Stomach (tissue), 9 donors: ENCODE results near the gene ARHGAP1. TPM values are rescaled to one million over a fixed set of nuclear protein-coding genes. Genes with fewer than 3 reads are reported as not detected.
A peak's percentile ranks its signal among the peaks of the same experiment; 100 is the strongest.

Experiments
- DNase-seq, 2 donors: peaks; one replicate each; pipeline versions ENCODE4 v3.0.0 to v3.0.0-alpha.2; 2013 to 2019
- H3K27ac ChIP-seq, 5 donors: fragments of 200-600 bp in 4 of 5; sonication (generic) in 4 of 5; one replicate each; pipeline ENCODE4 v1.5.1; 2013 to 2019; ENCODE audit warnings: mild to moderate bottlenecking in 1 of 5, moderate library complexity in 1 of 5
- H3K27me3 ChIP-seq, 3 donors: fragments of 200-600 bp; sonication (generic); one replicate each; pipeline ENCODE4 v1.5.1; 2017 to 2019; ENCODE audit warnings: mixed run types in 1 of 3
- H3K36me3 ChIP-seq, 4 donors: fragments of 200-600 bp; sonication (generic); 1 replicate in 3 of 4; 2 replicates in 1 of 4; pipeline ENCODE4 v1.5.1; 2016 to 2019
- H3K4me1 ChIP-seq, 4 donors: fragments of 200-600 bp; sonication (generic); one replicate each; pipeline ENCODE4 v1.5.1; 2016 to 2019
- H3K4me3 ChIP-seq, 4 donors: fragments of 200-600 bp; sonication (generic) in 3 of 4; one replicate each; pipeline ENCODE4 v1.5.1; 2016 to 2019; ENCODE audit warnings: mild to moderate bottlenecking in 1 of 4
- H3K9me3 ChIP-seq, 4 donors: fragments of 200-600 bp; sonication (generic); one replicate each; pipeline ENCODE4 v1.5.1; 2016 to 2019
- EP300 ChIP-seq: sonication (generic); formaldehyde crosslinking; IDR thresholded peaks from one replicate; pipeline ENCODE4 v1.6.1; 2017; ENCODE audit warnings: antibody characterized with exemption
- POLR2A ChIP-seq, 4 donors: fragments of 450-650 bp; IDR thresholded peaks; one replicate each; pipeline ENCODE4 v1.6.1; 2016; ENCODE audit warnings: antibody characterized with exemption in 4 of 4, control low read depth in 2 of 4, mild to moderate bottlenecking in 1 of 4, moderate library complexity in 1 of 4
- POLR2AphosphoS5 ChIP-seq, 3 donors: sonication (generic); formaldehyde crosslinking; IDR thresholded peaks; one replicate each; pipeline ENCODE4 v1.6.1; 2016; ENCODE audit warnings: antibody characterized with exemption in 3 of 3
- WGBS, 5 donors: extraction: QIAGEN DNeasy Blood & Tissue Kit in 3 of 5; methylation state at CpG; one replicate each; pipeline versions ENCODE4 v1.1.5 to v1.1.7; 2013 to 2018; 5-methylcytosine and 5-hydroxymethylcytosine counted together
- intact Hi-C: fragments of 100-400 bp; cut with DNase I; formaldehyde crosslinking; loops from one replicate; pipeline ENCODE4 v1.15.1; 2023; ENCODE audit warnings: low total_unique reads
- polyA plus RNA-seq, 3 donors: library from polyadenylated mRNA; stranded (reverse); fragments of 200-250 nt; gene quantifications; one replicate each; pipeline ENCODE4 v1.2.3, GENCODE V29; 2013
- total RNA-seq, 5 donors: library from RNA; depleted of rRNA; stranded (reverse); fragments of >200 nt; gene quantifications; one replicate each; pipeline versions ENCODE4 v1.1.0 to v1.2.3, GENCODE V29; 2014 to 2016
- TF ChIP-seq, protein P1 (sequence below), 7 experiments: fragments of 450-650 bp in 4 of 7; fragments of 200-600 bp in 3 of 7; sonication (generic) in 3 of 7; IDR thresholded peaks; one replicate each; pipeline ENCODE4 v1.5.1; 2016 to 2019; ENCODE audit warnings: antibody characterized with exemption in 7 of 7, control low read depth in 2 of 7, mild to moderate bottlenecking in 1 of 7
- donor health status: healthy with polysubstance abuse.
- donor health status: Bipolar disorder and iron deficiency.
- donor health status: healthy.

Gene ARHGAP1
- total and polyA plus RNA-seq, 8 donors = 21.1 to 82.9 (median 31.3) TPM

DNA sequence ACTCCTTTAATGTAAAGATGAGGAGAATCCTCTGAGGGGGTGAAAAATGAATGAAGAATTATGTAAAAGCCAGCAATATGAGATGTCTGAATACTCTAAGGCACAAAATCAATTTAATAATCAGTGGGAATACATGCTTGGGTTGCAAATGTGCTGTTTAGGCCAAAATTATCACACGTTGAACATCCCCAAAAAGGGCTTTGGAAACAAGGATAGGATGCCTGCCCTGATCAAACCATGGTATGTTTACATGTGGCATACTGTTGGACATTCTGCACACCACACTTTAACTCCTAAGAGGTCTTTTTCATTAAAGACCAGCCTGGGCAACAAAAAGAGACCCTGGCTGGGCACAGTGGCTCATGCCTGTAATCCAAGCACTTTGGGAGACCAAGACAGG, 44.9 kb upstream of the ARHGAP1 start:
- Histone ChIP-seq H3K4me3 (no peak overlapping the region), H3K27me3 (no peaks in the 10 kb centered on the region), H3K36me3 (peaks cover 66 to 100% (median 94%) of the 10 kb centered on the region in 4 donors), H3K4me1 (no peaks in the 10 kb centered on the region), H3K27ac (no peak overlapping the region), H3K9me3 (no peaks in the 10 kb centered on the region)
- intact Hi-C loops = no loop called here
- no peak for DNase-seq
- TF ChIP-seq EP300 = no peak
- TF ChIP-seq POLR2AphosphoS5 (IDR thresholded peaks at IDR 0.05) = no peak
- TF ChIP-seq, protein P1, sequence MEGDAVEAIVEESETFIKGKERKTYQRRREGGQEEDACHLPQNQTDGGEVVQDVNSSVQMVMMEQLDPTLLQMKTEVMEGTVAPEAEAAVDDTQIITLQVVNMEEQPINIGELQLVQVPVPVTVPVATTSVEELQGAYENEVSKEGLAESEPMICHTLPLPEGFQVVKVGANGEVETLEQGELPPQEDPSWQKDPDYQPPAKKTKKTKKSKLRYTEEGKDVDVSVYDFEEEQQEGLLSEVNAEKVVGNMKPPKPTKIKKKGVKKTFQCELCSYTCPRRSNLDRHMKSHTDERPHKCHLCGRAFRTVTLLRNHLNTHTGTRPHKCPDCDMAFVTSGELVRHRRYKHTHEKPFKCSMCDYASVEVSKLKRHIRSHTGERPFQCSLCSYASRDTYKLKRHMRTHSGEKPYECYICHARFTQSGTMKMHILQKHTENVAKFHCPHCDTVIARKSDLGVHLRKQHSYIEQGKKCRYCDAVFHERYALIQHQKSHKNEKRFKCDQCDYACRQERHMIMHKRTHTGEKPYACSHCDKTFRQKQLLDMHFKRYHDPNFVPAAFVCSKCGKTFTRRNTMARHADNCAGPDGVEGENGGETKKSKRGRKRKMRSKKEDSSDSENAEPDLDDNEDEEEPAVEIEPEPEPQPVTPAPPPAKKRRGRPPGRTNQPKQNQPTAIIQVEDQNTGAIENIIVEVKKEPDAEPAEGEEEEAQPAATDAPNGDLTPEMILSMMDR (IDR thresholded peaks at IDR 0.05) = no peak
- TF ChIP-seq POLR2A (IDR thresholded peaks at IDR 0.05) = no peak
- WGBS, 5 donors = 81 to 91% (median 84%) methylated on average over 1 of the region's 1 CpG

DNA sequence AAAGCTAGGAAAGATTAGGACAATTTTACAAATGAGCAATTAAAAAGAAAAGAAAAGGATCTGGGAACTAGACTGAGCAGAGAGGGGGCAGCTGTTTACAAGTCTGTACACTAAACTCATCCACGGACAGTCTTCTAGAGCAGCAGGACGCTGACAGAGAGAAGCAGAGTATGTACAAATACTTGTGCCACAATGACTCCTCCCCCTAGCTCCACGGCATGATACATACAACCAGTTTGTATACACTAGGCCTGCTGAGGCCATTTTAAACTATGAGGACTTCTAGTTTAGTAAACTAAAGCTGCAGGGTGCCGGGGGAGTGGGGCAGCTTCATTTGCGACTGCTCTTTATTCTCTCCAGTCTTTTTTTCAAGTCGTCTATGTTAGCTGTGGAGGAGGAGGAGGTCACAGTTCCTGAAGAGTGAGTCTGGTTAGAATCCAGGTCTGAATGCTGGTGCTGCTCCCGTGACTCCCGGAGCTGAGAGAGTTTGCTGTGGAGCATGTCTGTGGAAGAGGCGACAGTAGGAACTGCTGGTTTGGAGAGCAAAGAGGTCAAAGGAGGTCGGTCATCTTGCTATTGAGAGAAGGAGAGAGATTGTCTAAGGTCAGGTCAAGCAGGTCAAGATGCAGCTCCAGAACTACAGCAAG, 43.4 kb upstream of the ARHGAP1 start:
- WGBS, 5 donors = 68 to 73% (median 72%) methylated on average over 10 of the region's 10 CpGs
- DNase-seq = no peak
- Histone ChIP-seq H3K27ac (peak overlapping the region in 1 of 5 donors; percentile 52), H3K4me3 (no peak overlapping the region), H3K27me3 (no peaks in the 10 kb centered on the region), H3K9me3 (no peaks in the 10 kb centered on the region), H3K4me1 (no peaks in the 10 kb centered on the region), H3K36me3 (peaks cover 58 to 94% (median 79%) of the 10 kb centered on the region in 4 donors)
- TF ChIP-seq EP300 (no peak), POLR2AphosphoS5 (IDR thresholded peaks at IDR 0.05) (no peak), POLR2A (IDR thresholded peaks at IDR 0.05) (no peak)
- TF ChIP-seq, protein P1 (IDR thresholded peaks at IDR 0.05) = no peak
- intact Hi-C loops = no loop called here

DNA sequence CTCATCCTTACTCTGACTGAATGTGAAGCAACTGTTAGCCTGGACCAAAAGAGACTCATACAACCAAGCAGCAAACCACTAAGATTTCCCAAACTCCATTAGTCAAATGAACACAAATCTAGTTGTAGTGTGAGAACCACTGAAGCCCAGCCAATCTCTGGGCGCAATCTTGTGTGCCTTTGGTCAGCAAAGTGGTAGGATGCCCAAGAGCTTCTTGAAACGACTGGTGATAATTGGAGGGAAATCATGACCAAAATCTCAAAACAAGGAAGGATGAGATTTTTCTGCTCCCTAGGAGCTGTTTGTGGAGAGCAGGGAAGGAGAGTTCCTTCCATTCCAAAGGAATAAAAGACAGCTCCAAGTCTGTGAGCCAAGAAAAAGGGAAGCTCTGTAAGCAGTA, 42.6 kb upstream of the ARHGAP1 start:
- Histone ChIP-seq H3K9me3 (no peaks in the 10 kb centered on the region), H3K36me3 (peaks cover 55 to 86% (median 71%) of the 10 kb centered on the region in 4 donors), H3K4me3 (no peak overlapping the region), H3K27ac (peak overlapping the region in 3 of 5 donors; percentile 15 to 29 (median 15)), H3K4me1 (no peaks in the 10 kb centered on the region), H3K27me3 (no peaks in the 10 kb centered on the region)
- 64 to 93% (median 85%) methylated on average over 2 of the region's 2 CpGs for WGBS, 5 donors
- no peak for DNase-seq
- TF ChIP-seq EP300 (no peak), POLR2AphosphoS5 (IDR thresholded peaks at IDR 0.05) (no peak), POLR2A (IDR thresholded peaks at IDR 0.05) (no peak)
- TF ChIP-seq, protein P1 (IDR thresholded peaks at IDR 0.05) = no peak
- intact Hi-C loops = no loop called here

DNA sequence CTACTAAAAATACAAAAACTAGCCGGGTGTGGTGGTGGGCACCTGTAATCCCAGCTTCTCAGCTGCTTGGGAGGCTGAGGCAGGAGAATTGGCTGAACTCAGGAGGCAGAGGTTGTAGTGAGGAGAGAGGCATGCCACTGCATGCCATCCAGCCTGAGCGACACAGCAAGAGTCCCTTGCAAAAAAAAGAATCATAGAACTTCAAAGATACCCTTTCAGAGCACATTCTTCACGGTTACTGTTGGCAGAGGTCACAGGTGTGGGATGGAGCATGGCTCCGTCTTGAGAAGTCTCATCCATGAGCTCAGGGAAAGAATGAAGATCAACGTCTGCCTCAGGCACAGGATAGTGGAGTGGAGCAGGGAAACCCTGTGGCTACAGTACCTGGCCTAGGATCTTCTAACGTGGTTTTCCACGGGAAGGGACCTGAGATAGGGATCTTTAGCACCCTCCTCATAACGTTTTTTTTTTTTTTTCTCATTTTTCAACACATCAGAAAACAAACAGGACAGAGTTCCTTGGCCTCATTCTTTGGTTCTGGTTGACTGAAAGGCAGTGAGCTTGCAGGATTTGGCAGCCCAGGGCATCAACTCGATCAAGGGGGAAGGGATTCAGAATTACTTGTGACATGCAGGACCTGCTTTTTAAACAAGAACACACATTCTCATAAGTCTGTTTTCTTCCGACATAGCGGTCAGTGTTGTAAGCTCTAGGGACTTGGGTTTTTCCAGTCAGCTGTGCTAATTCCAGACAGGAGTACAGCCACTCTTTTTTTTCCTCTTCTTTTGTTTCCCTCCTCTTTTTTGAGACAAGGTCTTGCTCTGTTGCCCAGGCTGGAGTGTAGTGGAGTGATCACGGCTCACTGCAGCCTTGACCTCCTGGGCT, 41.4 kb upstream of the ARHGAP1 start:
- Histone ChIP-seq H3K9me3 (no peaks in the 10 kb centered on the region), H3K27me3 (no peaks in the 10 kb centered on the region), H3K4me1 (no peaks in the 10 kb centered on the region), H3K36me3 (peaks cover 44 to 74% (median 59%) of the 10 kb centered on the region in 4 donors), H3K4me3 (no peak overlapping the region), H3K27ac (no peak overlapping the region)
- DNase-seq = no peak
- 74 to 78% (median 76%) methylated on average over 12 of the region's 12 CpGs for WGBS, 5 donors
- intact Hi-C loops = no loop called here
- TF ChIP-seq, protein P1 (IDR thresholded peaks at IDR 0.05) = no peak
